Fibroblast of lung (primary cell): ENCODE data around the gene RFNG. TPM values are rescaled to one million over a fixed set of nuclear protein-coding genes. Genes with fewer than 3 reads are reported as not detected.

Experiments used
- DNase-seq, 2 donors: peaks; one replicate each; pipeline versions ENCODE4 v3.0.0 to v3.0.0-alpha.2; 2010; ENCODE audit warnings: low read depth in 2 of 2
- H2AFZ ChIP-seq: 2 replicates; pipeline ENCODE4 v1.5.1; 2012; ENCODE audit warnings: low read length, control low read depth, inconsistent platforms
- H3K27ac ChIP-seq: 2 replicates; pipeline ENCODE4 v1.5.1; 2011; ENCODE audit warnings: low read length, control low read depth; ENCODE audit not compliant: insufficient read depth
- H3K27me3 ChIP-seq: 2 replicates; pipeline ENCODE4 v1.5.1; 2011; ENCODE audit warnings: mild to moderate bottlenecking, low read length; ENCODE audit not compliant: control insufficient read depth, insufficient read depth
- H3K36me3 ChIP-seq: 2 replicates; pipeline ENCODE4 v1.5.1; 2011; ENCODE audit warnings: low read length; ENCODE audit not compliant: control insufficient read depth, insufficient read depth
- H3K4me1 ChIP-seq: 2 replicates; pipeline ENCODE4 v1.5.1; 2011; ENCODE audit warnings: low read length; ENCODE audit not compliant: control insufficient read depth, insufficient read depth; ENCODE audit errors: extremely low read depth
- H3K4me2 ChIP-seq: 2 replicates; pipeline ENCODE4 v1.5.1; 2011; ENCODE audit warnings: low read length, control low read depth; ENCODE audit not compliant: insufficient read depth; ENCODE audit errors: extremely low read depth
- H3K4me3 ChIP-seq, 4 experiments: fragments of 200-600 bp in 1 of 4; sonication (generic) in 1 of 4; replicated peaks in 1 of 4; 2 replicates each; pipeline ENCODE4 v1.5.1; 2011 to 2016; ENCODE audit warnings: low read length in 4 of 4, low read depth in 3 of 4, mild to moderate bottlenecking in 3 of 4, control low read depth in 2 of 4, inconsistent platforms in 1 of 4, mixed read lengths in 1 of 4; ENCODE audit not compliant: insufficient read depth in 1 of 4; ENCODE audit errors: control extremely low read depth in 1 of 4
- H3K79me2 ChIP-seq: 2 replicates; pipeline ENCODE4 v1.5.1; 2012; ENCODE audit warnings: mild to moderate bottlenecking, low read length, inconsistent platforms; ENCODE audit not compliant: control insufficient read depth, insufficient read depth
- H3K9ac ChIP-seq: 2 replicates; pipeline ENCODE4 v1.5.1; 2011; ENCODE audit warnings: mild to moderate bottlenecking, low read length, control low read depth; ENCODE audit not compliant: insufficient read depth
- H3K9me3 ChIP-seq: 2 replicates; pipeline ENCODE4 v1.5.1; 2012; ENCODE audit warnings: low read depth, low read length; ENCODE audit not compliant: control insufficient read depth, insufficient read depth
- H4K20me1 ChIP-seq: 2 replicates; pipeline ENCODE4 v1.5.1; 2011; ENCODE audit warnings: low read length; ENCODE audit not compliant: control insufficient read depth, insufficient read depth; ENCODE audit errors: extremely low read depth
- CTCF ChIP-seq, 2 donors: IDR thresholded peaks in 1 of 2; conservative IDR thresholded peaks in 1 of 2; 1 replicate in 1 of 2; 2 replicates in 1 of 2; pipeline ENCODE4 v1.5.1; 2011 to 2012; ENCODE audit warnings: low read length in 2 of 2, control low read depth in 1 of 2, inconsistent platforms in 1 of 2, low read depth in 1 of 2, mild to moderate bottlenecking in 1 of 2
- EZH2 ChIP-seq: IDR thresholded peaks from 2 replicates; pipeline ENCODE4 v1.5.1; 2012; ENCODE audit warnings: low read length, control low read depth, mild to moderate bottlenecking; ENCODE audit errors: missing control alignments
- polyA plus RNA-seq, 2 donors: library from polyadenylated mRNA; depleted of rRNA in 1 of 2; stranded (reverse) in 1 of 2; unstranded in 1 of 2; fragments of >200 nt; gene quantifications; 2 replicates each; pipeline ENCODE4 v1.2.1, GENCODE V29; 2011 to 2012; ENCODE audit warnings: missing spikeins in 1 of 2
- total RNA-seq: library from RNA; depleted of rRNA; stranded (reverse); fragments of >200 nt; gene quantifications from 2 replicates; pipeline ENCODE4 v1.2.1, GENCODE V29; 2014

Gene RFNG
- total and polyA plus RNA-seq, 2 donors (not counting 1 experiment from before 2014, with no cell fraction given), result 14.5 to 48.9 TPM

DNA sequence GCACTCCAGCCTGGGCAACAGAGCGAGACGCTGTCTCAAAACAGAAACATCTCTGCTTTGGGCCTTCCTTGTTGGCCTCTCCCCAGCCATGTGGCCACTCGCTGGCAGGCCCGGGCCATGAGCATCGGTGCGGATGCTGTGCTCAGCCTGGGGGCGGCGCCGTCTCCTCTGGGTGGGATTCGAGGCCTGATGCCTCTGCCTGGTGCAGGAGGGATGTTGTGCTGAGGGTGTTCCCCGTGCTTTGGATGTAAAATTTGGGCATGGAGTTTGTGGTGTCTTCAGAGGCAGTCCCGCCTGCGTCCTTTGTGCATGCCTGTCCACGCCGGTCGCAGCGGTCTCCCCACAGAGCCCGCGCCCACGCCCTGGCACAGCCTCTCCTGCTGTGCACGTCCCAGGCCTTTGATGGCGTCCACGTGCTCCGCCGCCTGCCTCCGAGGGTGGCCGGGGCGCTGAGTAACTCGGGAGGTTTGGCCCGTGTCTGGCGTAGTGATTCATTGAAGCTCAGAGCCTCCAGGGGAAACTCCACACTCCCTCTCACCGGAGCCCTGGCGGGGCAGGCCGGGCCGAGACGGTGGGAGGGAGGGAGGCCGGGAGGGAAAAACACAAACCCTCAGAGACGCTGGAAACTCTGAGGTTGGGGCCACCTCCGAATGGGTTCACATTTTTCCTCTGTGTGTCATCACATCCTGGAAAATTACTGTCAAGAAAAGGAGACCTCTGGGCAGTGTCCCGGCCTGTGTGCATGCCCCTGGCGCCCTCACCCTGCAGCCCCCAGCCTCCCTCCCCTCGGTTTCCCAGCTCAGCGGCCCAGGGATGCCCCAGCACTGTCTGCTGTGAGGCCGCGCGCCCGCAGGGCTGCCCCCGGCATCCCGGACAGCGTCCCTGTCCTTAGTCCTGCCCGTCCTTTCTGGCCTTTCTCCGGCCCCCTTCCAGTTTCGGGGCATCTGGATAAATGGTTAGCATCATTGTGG lies 47.9 kb downstream of the RFNG start:
- no peak overlapping the region for H3K9ac ChIP-seq
- H2AFZ ChIP-seq, result no peak overlapping the region
- H3K36me3 ChIP-seq, result no peaks in the 10 kb centered on the region
- TF ChIP-seq EZH2, result no peak
- no peak for TF ChIP-seq CTCF (conservative IDR thresholded peaks at IDR 0.05 in 1 of 2, IDR thresholded peaks at IDR 0.05 in 1 of 2; ENCODE audit: low read depth in 1 of 2, low read length in 2 of 2)
- no peaks in the 10 kb centered on the region for H3K27me3 ChIP-seq
- peak; percentile 89 to 96 for DNase-seq
- peak overlapping the region; percentile 66 for H3K27ac ChIP-seq
- peak overlapping the region; percentile 57 for H3K4me2 ChIP-seq
- H3K4me3 ChIP-seq, result no peak overlapping the region
- no peaks in the 10 kb centered on the region for H3K9me3 ChIP-seq
- H3K4me1 ChIP-seq, result peaks cover 30% of the 10 kb centered on the region
- H3K79me2 ChIP-seq, result no peaks in the 10 kb centered on the region
- H4K20me1 ChIP-seq, result no peaks in the 10 kb centered on the region

DNA sequence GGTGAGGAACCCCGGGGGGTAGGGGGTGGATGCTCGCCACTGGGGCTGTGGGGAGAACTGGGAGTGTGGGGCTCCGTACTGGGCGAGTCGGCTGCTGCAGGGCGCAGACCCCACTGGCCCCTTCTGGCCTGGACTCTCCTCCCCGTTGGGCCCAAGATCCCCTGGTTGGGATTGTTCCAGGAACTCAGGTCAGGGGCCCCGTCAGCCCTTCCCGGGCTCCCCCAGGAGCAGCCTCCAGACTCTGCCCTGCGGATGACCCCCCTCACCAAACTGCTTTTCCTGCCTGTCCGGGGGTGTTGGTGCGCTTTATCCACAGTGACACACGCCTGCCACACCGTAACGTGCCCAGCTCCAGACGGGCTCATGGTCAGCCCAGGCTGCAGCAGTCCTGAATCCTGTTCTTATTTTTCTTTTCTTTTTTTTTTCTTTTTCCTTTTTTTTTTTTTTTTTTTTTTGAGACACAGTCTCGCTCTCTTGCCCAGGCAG lies 50.0 kb downstream of the RFNG start:
- TF ChIP-seq CTCF (conservative IDR thresholded peaks at IDR 0.05 in 1 of 2, IDR thresholded peaks at IDR 0.05 in 1 of 2; ENCODE audit: low read depth in 1 of 2, low read length in 2 of 2) (no peak), EZH2 (no peak)
- no peak overlapping the region for H3K27ac ChIP-seq
- H3K4me1 ChIP-seq, result peaks cover 27% of the 10 kb centered on the region
- H3K4me2 ChIP-seq, result no peak overlapping the region
- H2AFZ ChIP-seq, result no peak overlapping the region
- H4K20me1 ChIP-seq, result no peaks in the 10 kb centered on the region
- H3K79me2 ChIP-seq, result no peaks in the 10 kb centered on the region
- H3K9me3 ChIP-seq, result no peaks in the 10 kb centered on the region
- H3K9ac ChIP-seq, result no peak overlapping the region
- no peak for DNase-seq
- H3K4me3 ChIP-seq, result no peak overlapping the region
- H3K27me3 ChIP-seq, result no peaks in the 10 kb centered on the region
- peaks cover 2% of the 10 kb centered on the region for H3K36me3 ChIP-seq

- Histone ChIP-seq H3K79me2 (no peaks in the 10 kb centered on the region), H3K27me3 (no peaks in the 10 kb centered on the region), H4K20me1 (no peaks in the 10 kb centered on the region), H3K4me2 (no peak overlapping the region), H3K4me3 (no peak overlapping the region), H3K36me3 (peaks cover 2% of the 10 kb centered on the region), H3K27ac (no peak overlapping the region), H3K9me3 (no peaks in the 10 kb centered on the region), H2AFZ (no peak overlapping the region), H3K4me1 (peaks cover 21% of the 10 kb centered on the region), H3K9ac (no peak overlapping the region)
- DNase-seq, result no peak
- TF ChIP-seq EZH2 (no peak), CTCF (conservative IDR thresholded peaks at IDR 0.05 in 1 of 2, IDR thresholded peaks at IDR 0.05 in 1 of 2; ENCODE audit: low read depth in 1 of 2, low read length in 2 of 2) (no peak)
Measured at GRCh38 chr17:82000803-82001570, 50.6 kb downstream of the RFNG start.
